Vagina (tissue), 2 donors: Measurements from ENCODE around the gene PRG2. TPM values are rescaled to one million over a fixed set of nuclear protein-coding genes. Genes with fewer than 3 reads are reported as not detected.

Source experiments
- DNase-seq, 2 donors: peaks; one replicate each; pipeline ENCODE4 v3.0.0-alpha.2; 2017; ENCODE audit errors: extremely low spot score in 2 of 2
- H3K27ac ChIP-seq: fragments of 200-600 bp; sonication (generic); one replicate; pipeline ENCODE4 v1.5.1; 2019
- H3K27me3 ChIP-seq: fragments of 200-600 bp; sonication (generic); one replicate; pipeline ENCODE4 v1.5.1; 2019
- H3K36me3 ChIP-seq, 2 donors: fragments of 200-600 bp; sonication (generic); one replicate each; pipeline ENCODE4 v1.5.1; 2017 to 2019
- H3K4me1 ChIP-seq: fragments of 200-600 bp; sonication (generic); one replicate; pipeline ENCODE4 v1.5.1; 2019
- H3K4me3 ChIP-seq, 2 donors: fragments of 200-600 bp; sonication (generic); 1 replicate in 1 of 2; 2 replicates in 1 of 2; pipeline ENCODE4 v1.5.1; 2016 to 2019
- H3K9me3 ChIP-seq: fragments of 200-600 bp; sonication (generic); one replicate; pipeline ENCODE4 v1.5.1; 2019
- CTCF ChIP-seq, 3 experiments: fragments of 450-650 bp in 2 of 3; fragments of 200-600 bp in 1 of 3; sonication (generic) in 1 of 3; IDR thresholded peaks; one replicate each; pipeline ENCODE4 v1.5.1; 2017 to 2019; ENCODE audit warnings: antibody characterized with exemption in 3 of 3, mild to moderate bottlenecking in 2 of 3, moderate library complexity in 2 of 3
- POLR2A ChIP-seq, 2 donors: fragments of 450-650 bp; IDR thresholded peaks; one replicate each; pipeline ENCODE4 v1.6.1; 2017; ENCODE audit warnings: antibody characterized with exemption in 2 of 2, mild to moderate bottlenecking in 2 of 2, moderate library complexity in 2 of 2
- POLR2AphosphoS5 ChIP-seq, 2 donors: sonication (generic); formaldehyde crosslinking; IDR thresholded peaks; one replicate each; pipeline ENCODE4 v1.9.0; 2017; ENCODE audit warnings: antibody characterized with exemption in 2 of 2, mild to moderate bottlenecking in 2 of 2, low read depth in 1 of 2; ENCODE audit not compliant: insufficient read depth in 1 of 2
- intact Hi-C: fragments of 100-400 bp; cut with DNase I; formaldehyde crosslinking; loops from one replicate; pipeline ENCODE4 v1.15.1; 2023
- total RNA-seq: library from RNA; depleted of rRNA; stranded (reverse); fragments of >200 nt; gene quantifications from one replicate; pipeline ENCODE4 v1.2.3, GENCODE V29; 2016

Gene PRG2
- total RNA-seq, 1 donor from 2014 or later = not detected

GRCh38 chr11:57357856-57358255, 32.6 kb downstream of the PRG2 start:
- intact Hi-C loops = no loop called here
- H3K36me3 ChIP-seq = no peaks in the 10 kb centered on the region
- no peak for DNase-seq
- H3K27ac ChIP-seq = peak overlapping the region; percentile 33
- no peak overlapping the region for H3K4me3 ChIP-seq
- TF ChIP-seq POLR2A (IDR thresholded peaks at IDR 0.05) = no peak
- no peak for TF ChIP-seq POLR2AphosphoS5 (IDR thresholded peaks at IDR 0.05; ENCODE audit: insufficient read depth in 1 of 2, low read depth in 1 of 2)
- no peak for TF ChIP-seq CTCF (IDR thresholded peaks at IDR 0.05)
- H3K9me3 ChIP-seq = no peaks in the 10 kb centered on the region
- peaks cover 18% of the 10 kb centered on the region for H3K4me1 ChIP-seq
- H3K27me3 ChIP-seq = no peaks in the 10 kb centered on the region

- DNase-seq = no peak
- Histone ChIP-seq H3K36me3 (no peaks in the 10 kb centered on the region), H3K9me3 (no peaks in the 10 kb centered on the region), H3K4me1 (peaks cover 18% of the 10 kb centered on the region), H3K27me3 (no peaks in the 10 kb centered on the region), H3K4me3 (no peak overlapping the region), H3K27ac (peak overlapping the region; percentile 33)
- intact Hi-C loops = no loop called here
- TF ChIP-seq POLR2AphosphoS5 (IDR thresholded peaks at IDR 0.05; ENCODE audit: insufficient read depth in 1 of 2, low read depth in 1 of 2) (no peak), POLR2A (IDR thresholded peaks at IDR 0.05) (no peak), CTCF (IDR thresholded peaks at IDR 0.05) (no peak)
Observed at GRCh38 chr11:57357310-57357709, 33.1 kb downstream of the PRG2 start.

GRCh38 chr11:57356268-57356667, 34.2 kb downstream of the PRG2 start:
- intact Hi-C loops = no loop called here
- H3K9me3 ChIP-seq = no peaks in the 10 kb centered on the region
- H3K36me3 ChIP-seq = no peaks in the 10 kb centered on the region
- H3K4me3 ChIP-seq = no peak overlapping the region
- TF ChIP-seq POLR2AphosphoS5 (IDR thresholded peaks at IDR 0.05; ENCODE audit: insufficient read depth in 1 of 2, low read depth in 1 of 2) (no peak), POLR2A (IDR thresholded peaks at IDR 0.05) (no peak), CTCF (IDR thresholded peaks at IDR 0.05) (no peak)
- no peak overlapping the region for H3K27ac ChIP-seq
- no peak for DNase-seq
- H3K4me1 ChIP-seq = peaks cover 18% of the 10 kb centered on the region
- H3K27me3 ChIP-seq = no peaks in the 10 kb centered on the region

- DNase-seq = no peak
- no peak for TF ChIP-seq POLR2AphosphoS5 (IDR thresholded peaks at IDR 0.05; ENCODE audit: insufficient read depth in 1 of 2, low read depth in 1 of 2)
- TF ChIP-seq CTCF (IDR thresholded peaks at IDR 0.05) = no peak
- no peak for TF ChIP-seq POLR2A (IDR thresholded peaks at IDR 0.05)
- no peaks in the 10 kb centered on the region for H3K27me3 ChIP-seq
- intact Hi-C loops = no loop called here
- no peaks in the 10 kb centered on the region for H3K9me3 ChIP-seq
- peaks cover 20% of the 10 kb centered on the region for H3K4me1 ChIP-seq
- H3K4me3 ChIP-seq = no peak overlapping the region
- no peak overlapping the region for H3K27ac ChIP-seq
- no peaks in the 10 kb centered on the region for H3K36me3 ChIP-seq
Observed at GRCh38 chr11:57354699-57355098, 35.8 kb downstream of the PRG2 start.

DNA sequence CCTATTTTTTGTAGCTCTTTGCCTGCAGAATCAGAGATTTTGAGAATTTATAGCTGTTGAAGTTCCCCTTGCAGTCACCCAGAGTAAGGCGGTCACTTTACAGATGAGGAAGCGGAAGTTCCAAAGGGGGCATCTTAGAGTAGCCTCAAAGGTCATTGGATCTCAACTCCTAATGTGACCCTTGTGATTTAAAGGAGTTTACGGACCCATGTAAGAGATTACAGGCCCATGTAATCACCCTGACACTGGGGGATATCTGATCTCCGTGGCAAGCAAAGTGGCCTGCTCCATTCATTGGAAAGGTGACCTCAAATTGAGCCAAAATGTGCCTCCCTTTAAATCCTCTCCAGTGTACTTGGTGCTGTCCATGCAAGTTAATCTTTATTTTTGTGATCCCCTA, 36.6 kb downstream of the PRG2 start:
- Histone ChIP-seq H3K9me3 (no peaks in the 10 kb centered on the region), H3K36me3 (no peaks in the 10 kb centered on the region), H3K27ac (no peak overlapping the region), H3K4me1 (peaks cover 24% of the 10 kb centered on the region), H3K4me3 (no peak overlapping the region), H3K27me3 (no peaks in the 10 kb centered on the region)
- TF ChIP-seq CTCF (IDR thresholded peaks at IDR 0.05) = no peak
- no peak for TF ChIP-seq POLR2AphosphoS5 (IDR thresholded peaks at IDR 0.05; ENCODE audit: insufficient read depth in 1 of 2, low read depth in 1 of 2)
- TF ChIP-seq POLR2A (IDR thresholded peaks at IDR 0.05) = no peak
- intact Hi-C loops = no loop called here
- DNase-seq = no peak
